ENCODE measurements around the gene DCC.

DNA sequence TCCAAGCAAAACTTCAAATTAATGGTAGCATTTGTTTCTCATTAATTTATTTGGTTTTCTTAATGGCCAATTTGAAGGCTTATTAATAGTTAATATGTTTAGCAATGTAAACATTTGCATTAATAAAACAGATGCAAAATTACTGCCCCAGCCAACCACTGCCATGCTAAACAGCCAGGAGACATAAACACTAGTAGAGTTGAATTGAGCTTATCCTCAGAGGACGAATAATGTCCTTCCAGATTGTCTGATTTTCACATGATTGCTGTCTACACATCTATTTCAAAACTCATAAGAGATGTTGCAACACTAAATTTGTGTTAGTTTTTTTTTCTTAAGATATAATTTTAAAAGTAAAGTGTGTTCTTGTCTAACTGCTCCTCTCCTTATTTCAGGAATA lies 128.5 kb downstream of the DCC start:
- TF ChIP-seq EZH2 (IDR thresholded peaks at IDR 0.05; ENCODE audit: insufficient read depth, poor library complexity, severe bottlenecking) = no peak
- no peak for TF ChIP-seq EZH2phosphoT487 (IDR thresholded peaks at IDR 0.05; ENCODE audit: insufficient read depth, low read depth)
